NCI-H345 (cell line): ENCODE data around the gene ZC3H10.

Source experiments
- DNase-seq: peaks from one replicate; lab custom pipeline; 2025; lab: John Stamatoyannopoulos, UW

The ZC3H10 gene

GRCh38 chr12:56103066-56103711, 14.9 kb upstream of the ZC3H10 start:
- DNase-seq: no peak

- DNase-seq: no peak
These were observed 14.3 kb upstream of the ZC3H10 start for GRCh38 chr12:56103823-56104108.

- peak; percentile 99 for DNase-seq
These were observed 13.8 kb upstream of the ZC3H10 start, which contains the start of gene PA2G4 for GRCh38 chr12:56104109-56104814. Gene PA2G4, plus strand, starts transcription at chr12:56104559. Its CDS starts 179 bp downstream, at chr12:56104738.

DNA sequence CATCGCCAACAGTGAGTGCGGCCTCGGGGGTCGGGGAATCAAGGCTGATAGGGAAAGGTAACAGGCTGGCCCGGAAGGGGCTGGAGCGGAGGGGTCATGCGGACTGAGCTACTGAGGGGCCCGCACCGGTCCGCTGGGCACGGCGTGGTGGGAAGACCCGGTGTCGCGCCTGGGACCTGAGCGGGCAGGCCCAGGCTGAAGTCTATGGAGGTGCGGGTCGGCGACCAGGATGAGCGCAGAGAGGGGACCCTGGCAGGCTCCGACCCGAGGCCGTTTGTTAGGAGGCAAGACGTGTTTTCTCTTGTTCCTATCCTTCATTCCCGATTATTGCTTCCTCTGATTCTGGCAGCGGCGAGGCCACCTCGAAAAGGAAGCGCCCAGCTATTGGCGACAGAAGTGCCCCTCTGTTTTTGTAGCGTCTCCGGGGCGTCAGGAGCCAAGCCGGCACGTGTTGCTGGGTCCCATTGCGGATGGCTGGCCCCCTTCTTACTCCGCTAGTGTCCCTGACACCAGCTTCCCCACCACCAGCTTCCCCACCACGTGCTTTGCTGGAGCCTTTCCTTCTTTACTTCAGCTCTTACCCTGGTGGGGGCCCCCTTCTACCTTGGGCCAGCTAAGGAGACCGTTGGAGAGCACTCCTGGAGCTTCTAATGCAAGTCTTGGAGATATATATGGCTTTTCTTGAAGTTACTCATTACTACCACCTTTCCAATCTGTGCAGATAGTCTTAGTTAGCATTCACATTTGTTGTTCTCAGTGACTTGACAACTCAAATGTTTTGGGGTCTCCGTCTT, 13.1 kb upstream of the ZC3H10 start:
- DNase-seq: no peak

DNA sequence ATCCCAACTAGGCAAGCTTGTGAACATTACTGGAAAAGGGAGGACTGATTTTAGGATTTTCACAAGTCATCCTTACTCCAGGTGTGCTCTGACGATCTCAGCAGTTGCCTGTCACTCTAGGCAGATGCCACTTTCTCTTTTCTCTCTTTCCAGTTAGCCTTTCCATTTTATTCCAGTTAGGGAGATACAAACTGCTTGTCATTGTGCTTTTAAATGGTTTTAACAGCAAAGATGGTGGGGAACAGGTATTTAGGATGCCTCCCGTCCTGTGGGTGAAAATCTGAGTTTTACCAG, 12.5 kb upstream of the ZC3H10 start:
- DNase-seq: no peak

DNA sequence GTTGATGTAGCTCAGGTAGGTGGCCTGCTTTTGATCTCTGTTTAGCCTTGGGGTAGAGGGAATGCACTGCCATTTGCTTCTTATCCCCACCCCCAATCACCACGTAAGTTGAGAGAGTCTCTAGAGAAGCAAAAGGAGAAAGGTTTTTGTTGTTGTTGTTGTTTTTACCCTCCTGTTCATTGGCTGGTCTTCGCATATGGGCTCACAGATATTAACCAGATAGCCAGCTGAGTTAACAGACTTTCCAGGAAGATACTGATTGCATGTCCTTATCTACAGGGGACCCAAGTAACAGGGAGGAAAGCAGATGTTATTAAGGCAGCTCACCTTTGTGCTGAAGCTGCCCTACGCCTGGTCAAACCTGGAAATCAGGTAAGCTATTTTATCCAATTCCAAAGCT, 10.8 kb upstream of the ZC3H10 start:
- no peak for DNase-seq

- no peak for DNase-seq
These were observed 7.5 kb upstream of the ZC3H10 start for GRCh38 chr12:56110571-56110970.

DNA sequence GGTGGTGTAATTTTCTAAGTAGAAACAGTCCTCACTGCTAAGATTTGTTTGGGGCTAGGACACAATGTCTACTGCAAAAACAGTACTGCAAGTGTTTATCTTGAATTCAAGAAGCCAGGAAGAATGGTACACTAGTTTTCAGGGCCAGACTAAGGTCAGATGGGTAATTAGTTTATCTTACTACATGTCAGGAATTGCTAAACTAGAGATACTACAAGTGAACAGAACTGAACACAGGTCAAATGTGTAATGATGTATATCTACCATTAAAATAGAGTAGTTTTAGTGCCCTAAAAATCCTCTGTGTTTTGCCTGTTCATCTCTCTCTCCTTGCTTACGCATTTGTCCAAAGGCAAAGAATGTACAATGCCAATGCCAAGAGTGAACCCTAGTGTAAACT, 4.0 kb upstream of the ZC3H10 start:
- DNase-seq: no peak

GRCh38 chr12:56115329-56115728, 2.7 kb upstream of the ZC3H10 start:
- DNase-seq: no peak

DNA sequence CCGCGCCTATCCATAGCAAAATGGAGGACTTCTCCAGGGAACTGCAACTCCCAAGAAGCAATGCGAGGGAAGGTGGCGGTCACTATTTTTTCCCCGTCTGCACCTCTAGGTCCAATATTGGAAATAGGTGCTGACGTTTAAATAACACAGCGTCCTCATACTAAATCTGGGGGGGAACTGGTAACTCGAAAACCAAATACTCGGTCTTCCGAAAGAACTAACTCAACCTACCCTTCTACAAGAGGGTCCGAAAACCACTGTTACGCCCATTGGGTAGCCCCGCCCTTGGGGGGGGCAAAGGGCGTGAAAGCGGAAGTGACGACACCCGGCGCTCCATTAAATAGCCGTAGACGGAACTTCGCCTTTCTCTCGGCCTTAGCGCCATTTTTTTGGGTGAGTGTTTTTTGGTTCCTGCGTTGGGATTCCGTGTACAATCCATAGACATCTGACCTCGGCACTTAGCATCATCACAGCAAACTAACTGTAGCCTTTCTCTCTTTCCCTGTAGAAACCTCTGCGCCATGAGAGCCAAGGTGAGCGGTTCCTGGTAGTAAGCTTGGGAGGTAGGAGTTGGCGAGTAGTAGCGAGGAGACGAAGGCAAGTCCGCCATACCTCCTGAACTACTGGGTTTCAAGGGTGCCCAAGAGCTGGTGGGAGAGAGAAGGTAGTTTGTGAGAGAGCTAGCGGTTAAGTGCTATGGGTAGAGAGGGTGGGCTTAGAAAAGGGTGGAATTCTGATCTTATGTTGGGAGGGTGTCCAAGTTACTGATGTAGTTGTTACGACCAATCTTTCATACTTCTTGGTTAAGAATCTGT, 1.6 kb upstream of the ZC3H10 start, which contains the start of gene RPL41:
RPL41 (plus strand) TSS at position 367 of the 815 bp plus-strand sequence.
- DNase-seq: peak; percentile 97

DNA sequence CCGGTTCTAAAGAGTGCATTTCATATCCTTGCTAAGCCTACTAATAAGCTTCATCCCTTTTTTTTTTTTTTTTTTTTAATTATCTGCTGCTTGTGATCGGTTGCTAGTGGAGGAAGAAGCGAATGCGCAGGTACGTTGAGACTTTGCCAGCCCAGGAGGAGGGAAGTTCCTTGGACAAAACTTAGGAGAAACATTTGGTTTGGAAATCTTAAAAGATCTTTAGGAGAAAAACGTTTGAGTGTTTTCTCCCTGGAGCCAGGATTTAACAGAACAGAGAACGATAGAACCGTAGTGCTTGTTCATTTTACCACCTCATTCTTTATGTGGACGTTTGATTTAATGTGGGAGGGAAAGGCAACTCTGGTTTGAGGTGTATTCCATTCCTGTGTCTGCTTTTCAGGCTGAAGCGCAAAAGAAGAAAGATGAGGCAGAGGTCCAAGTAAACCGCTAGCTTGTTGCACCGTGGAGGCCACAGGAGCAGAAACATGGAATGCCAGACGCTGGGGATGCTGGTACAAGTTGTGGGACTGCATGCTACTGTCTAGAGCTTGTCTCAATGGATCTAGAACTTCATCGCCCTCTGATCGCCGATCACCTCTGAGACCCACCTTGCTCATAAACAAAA, 872 bp upstream of the ZC3H10 start:
- peak; percentile 22 for DNase-seq

DNA sequence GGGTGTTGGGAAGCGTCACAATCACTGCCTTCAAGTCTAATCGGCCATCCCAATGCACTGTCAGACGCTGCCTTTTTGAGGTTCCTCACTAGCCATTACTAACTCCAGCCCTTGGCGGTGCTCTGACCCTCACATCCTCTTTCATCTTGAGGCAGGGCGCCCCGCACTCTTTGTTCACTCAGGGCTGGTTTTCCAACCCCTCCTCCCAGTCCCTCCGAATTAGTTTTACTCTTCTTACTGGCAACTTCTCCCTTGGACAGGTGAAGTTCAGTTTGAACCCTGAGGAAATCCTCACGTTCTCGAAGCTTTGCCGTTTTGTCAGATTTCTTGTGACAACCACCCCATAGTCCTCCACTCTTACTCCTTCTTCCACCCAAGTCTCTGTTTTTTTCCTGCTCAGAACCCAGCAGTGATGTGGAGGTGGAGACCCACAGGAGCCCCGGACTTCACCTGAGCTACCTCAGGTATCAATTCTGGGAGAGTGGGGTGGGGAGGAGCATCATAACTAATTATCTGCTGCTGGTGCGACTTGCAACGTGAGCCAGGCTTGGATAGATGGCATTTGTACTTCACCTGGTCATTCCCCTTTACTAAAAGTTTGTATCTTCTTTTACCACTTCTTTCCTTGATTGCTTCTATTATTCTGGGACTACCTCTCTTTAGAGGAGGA, 757 bp downstream of the ZC3H10 start:
- peak; percentile 21 for DNase-seq

GRCh38 chr12:56119361-56119796, 1.3 kb downstream of the ZC3H10 start:
- DNase-seq: peak; percentile 62

DNA sequence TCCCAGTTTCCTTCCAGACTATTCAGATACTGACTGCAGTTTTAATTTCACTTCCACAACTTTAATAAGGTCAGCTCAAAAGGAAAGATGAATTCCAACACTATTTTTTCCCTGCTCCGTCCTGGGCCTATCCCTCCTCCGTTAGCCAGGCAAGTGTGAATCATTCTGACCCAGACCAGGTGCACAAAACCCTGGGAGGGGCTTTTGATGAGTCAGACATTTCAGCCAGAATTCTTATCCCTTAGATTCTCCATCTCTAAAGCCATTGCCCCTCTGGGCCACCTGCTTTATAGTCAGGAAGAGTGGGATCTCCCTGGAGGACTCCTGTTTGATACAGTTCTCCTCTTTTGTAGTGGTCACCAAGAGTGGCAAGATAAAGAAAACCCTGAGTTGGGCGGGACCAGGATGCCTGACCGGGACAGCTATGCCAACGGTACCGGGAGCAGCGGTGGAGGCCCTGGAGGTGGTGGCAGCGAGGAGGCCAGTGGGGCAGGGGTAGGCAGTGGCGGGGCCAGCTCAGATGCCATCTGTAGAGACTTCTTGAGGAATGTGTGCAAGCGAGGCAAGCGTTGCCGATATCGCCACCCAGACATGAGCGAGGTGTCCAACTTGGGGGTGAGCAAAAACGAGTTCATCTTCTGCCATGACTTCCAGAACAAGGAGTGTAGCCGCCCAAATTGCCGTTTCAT, 2.2 kb downstream of the ZC3H10 start:
- no peak for DNase-seq

GRCh38 chr12:56121204-56121870, 3.3 kb downstream of the ZC3H10 start:
- DNase-seq: no peak

GRCh38 chr12:56122637-56123036, 4.6 kb downstream of the ZC3H10 start:
- no peak for DNase-seq

DNA sequence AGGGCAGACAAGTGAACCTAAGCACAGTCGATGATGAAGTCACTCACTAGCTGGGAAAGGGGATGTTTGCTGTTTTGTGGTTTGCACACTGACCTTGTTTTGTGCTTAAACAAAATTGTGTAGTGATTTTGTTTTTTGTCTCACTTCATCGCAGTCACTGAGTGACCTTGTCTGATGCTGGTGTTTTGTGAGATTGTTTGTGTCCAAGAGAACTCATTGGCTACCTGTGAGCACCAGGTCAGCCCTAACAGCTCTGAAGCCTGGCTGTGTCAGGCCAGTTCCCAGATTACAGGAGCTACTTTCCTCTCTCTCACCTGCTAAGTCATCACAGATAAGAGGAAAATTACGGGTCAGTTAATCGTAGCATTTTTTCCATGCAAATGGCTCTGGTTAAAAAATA, 6.1 kb downstream of the ZC3H10 start:
- no peak for DNase-seq

DNA sequence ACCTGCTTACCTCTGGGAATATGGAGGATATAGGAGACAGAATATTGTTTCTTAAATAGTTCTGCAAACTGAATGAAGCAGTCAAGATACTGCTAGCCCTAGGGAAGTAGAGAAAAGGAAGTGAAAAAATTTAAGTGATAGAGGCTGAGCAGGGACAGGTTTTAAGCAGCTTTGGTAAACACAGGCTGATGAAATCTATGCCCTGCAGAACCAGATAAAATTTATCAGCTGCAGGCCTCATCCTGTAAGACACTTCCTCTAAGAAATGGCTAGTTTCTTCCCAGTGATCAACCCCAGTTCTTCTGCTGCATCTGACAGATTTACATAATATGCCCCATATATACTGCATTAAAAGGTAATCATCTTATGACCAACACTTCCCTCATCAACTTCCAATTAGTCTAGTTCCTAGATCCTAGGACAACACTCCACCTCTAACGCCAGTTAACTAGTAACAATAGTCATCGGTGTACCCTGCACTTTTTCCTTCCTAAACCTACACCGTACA, 8.7 kb downstream of the ZC3H10 start:
- no peak for DNase-seq

GRCh38 chr12:56127485-56127887, 9.4 kb downstream of the ZC3H10 start:
- DNase-seq: no peak
